ENCODE measurements around the gene DLEC1.
A peak's percentile ranks its signal among the peaks of the same experiment; 100 is the strongest.

Gene DLEC1

DNA sequence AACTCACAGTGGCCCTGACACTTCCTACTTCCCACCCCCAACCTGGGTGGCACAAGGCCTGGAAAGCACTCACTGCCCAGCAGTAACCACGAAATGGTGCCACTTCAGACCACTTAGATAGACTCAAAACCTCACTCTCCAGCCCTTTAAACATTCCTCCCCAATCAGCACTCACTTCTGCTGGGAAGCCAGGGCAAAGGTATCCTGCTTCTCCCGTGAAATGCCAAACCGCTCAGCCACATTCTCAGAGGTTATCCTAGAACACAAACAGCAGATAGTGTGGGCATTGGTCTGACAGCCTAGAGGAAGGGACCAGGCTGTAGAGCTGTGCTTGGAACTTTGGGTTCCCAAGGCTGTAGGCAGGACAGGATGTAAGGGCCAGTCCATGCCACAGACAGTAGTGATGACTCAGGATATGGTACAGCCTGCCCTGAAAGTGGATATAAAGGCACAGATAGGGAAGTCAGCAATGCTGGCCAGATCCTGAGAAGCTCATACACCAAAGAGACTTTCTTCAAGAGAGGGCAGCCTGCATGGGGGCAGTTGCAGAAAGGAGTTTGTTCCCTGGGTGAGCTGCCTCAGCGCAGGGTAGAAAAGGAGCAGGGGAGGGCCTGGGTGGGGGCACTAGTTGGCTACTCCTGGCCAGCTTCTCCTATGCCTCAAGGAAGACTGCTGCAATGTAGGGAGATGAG, 88.7 kb downstream of the DLEC1 start:
- Histone ChIP-seq H3K27me3 (ENCODE audit: control insufficient read depth in 3 of 3, insufficient read depth in 3 of 3, low read depth in 1 of 3, low read length in 3 of 3) (no peaks in the 10 kb centered on the region), H3K9ac (ENCODE audit: low read depth, low read length, poor library complexity) (no peak overlapping the region), H3K79me1 (ENCODE audit: low read depth, low read length) (no peaks in the 10 kb centered on the region), H3K14ac (ENCODE audit: low read length) (no peak overlapping the region), H2BK5ac (ENCODE audit: low read length) (no peak overlapping the region), H2BK120ac (ENCODE audit: low read depth, low read length) (no peak overlapping the region), H3K23ac (ENCODE audit: low read depth, low read length, poor library complexity) (no peak overlapping the region), H2AFZ (ENCODE audit: low read length) (no peak overlapping the region), H3K27ac (replicated peaks; ENCODE audit: low read length) (no peak overlapping the region), H3K4me2 (ENCODE audit: insufficient read depth, low read length, poor library complexity, severe bottlenecking) (no peak overlapping the region), H2AK5ac (ENCODE audit: low read depth, low read length) (no peak overlapping the region), H3K9me3 (replicated peaks in 1 of 2; ENCODE audit: control insufficient read depth in 2 of 2, insufficient read depth in 1 of 2, low read depth in 1 of 2, low read length in 2 of 2) (peaks cover 0 to 2% of the 10 kb centered on the region in 2 donors), H3K4me1 (ENCODE audit: control insufficient read depth in 2 of 2, insufficient read depth in 1 of 2, low read depth in 1 of 2, low read length in 2 of 2) (no peaks in the 10 kb centered on the region), H4K8ac (ENCODE audit: low read depth, low read length) (no peak overlapping the region), H4K91ac (ENCODE audit: low read depth, low read length, poor library complexity) (no peak overlapping the region), H3K4me3 (ENCODE audit: low read length in 2 of 2) (no peak overlapping the region), H3K36me3 (replicated peaks in 1 of 2; ENCODE audit: control insufficient read depth in 2 of 2, insufficient read depth in 2 of 2, low read length in 2 of 2) (peaks cover 52 to 97% of the 10 kb centered on the region in 2 donors), H3K4ac (ENCODE audit: low read length) (no peak overlapping the region), H2BK12ac (ENCODE audit: low read length) (no peak overlapping the region), H3K18ac (ENCODE audit: low read length) (no peak overlapping the region), H2BK15ac (ENCODE audit: low read length) (no peak overlapping the region)
- no CpG with 5 or more reads among the region's 4 CpGs for WGBS, 2 donors (ENCODE audit: extremely low coverage in 2 of 2, insufficient read length in 2 of 2, insufficient replicate concordance in 1 of 2)
- DNase-seq (ENCODE audit: low spot score) = no peak

DNA sequence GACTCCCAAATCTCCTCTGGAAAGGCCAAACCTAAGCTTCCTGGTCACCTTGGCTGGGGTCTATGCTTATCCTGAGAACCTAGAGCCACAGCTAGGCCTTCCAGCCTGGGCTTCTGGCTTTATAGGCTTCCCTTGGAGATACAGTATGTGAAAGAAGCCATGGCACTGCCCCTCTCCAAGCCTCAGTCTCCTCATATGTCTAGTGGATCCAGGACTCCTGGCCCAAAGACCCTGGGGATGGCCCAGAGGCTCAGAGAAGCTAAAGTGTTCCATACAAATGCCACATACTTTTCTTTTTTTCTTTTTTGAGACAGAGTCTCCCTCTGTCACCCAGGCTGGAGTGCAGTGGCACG, 89.3 kb downstream of the DLEC1 start:
- H4K8ac ChIP-seq (ENCODE audit: low read depth, low read length) = no peak overlapping the region
- no peak overlapping the region for H2AFZ ChIP-seq (ENCODE audit: low read length)
- H2BK12ac ChIP-seq (ENCODE audit: low read length) = no peak overlapping the region
- no peak overlapping the region for H3K14ac ChIP-seq (ENCODE audit: low read length)
- no peak overlapping the region for H3K4me2 ChIP-seq (ENCODE audit: insufficient read depth, low read length, poor library complexity, severe bottlenecking)
- H3K9me3 ChIP-seq (replicated peaks in 1 of 2; ENCODE audit: control insufficient read depth in 2 of 2, insufficient read depth in 1 of 2, low read depth in 1 of 2, low read length in 2 of 2) = peaks cover 0 to 2% of the 10 kb centered on the region in 2 donors
- no peak overlapping the region for H2BK15ac ChIP-seq (ENCODE audit: low read length)
- H4K91ac ChIP-seq (ENCODE audit: low read depth, low read length, poor library complexity) = no peak overlapping the region
- no peaks in the 10 kb centered on the region for H3K4me1 ChIP-seq (ENCODE audit: control insufficient read depth in 2 of 2, insufficient read depth in 1 of 2, low read depth in 1 of 2, low read length in 2 of 2)
- H3K79me1 ChIP-seq (ENCODE audit: low read depth, low read length) = no peaks in the 10 kb centered on the region
- H3K27me3 ChIP-seq (ENCODE audit: control insufficient read depth in 3 of 3, insufficient read depth in 3 of 3, low read depth in 1 of 3, low read length in 3 of 3) = no peaks in the 10 kb centered on the region
- WGBS, 2 donors (ENCODE audit: extremely low coverage in 2 of 2, insufficient read length in 2 of 2, insufficient replicate concordance in 1 of 2) = no CpG with 5 or more reads among the region's 1 CpG
- H3K36me3 ChIP-seq (replicated peaks in 1 of 2; ENCODE audit: control insufficient read depth in 2 of 2, insufficient read depth in 2 of 2, low read length in 2 of 2) = peaks cover 50 to 97% of the 10 kb centered on the region in 2 donors
- H2AK5ac ChIP-seq (ENCODE audit: low read depth, low read length) = no peak overlapping the region
- no peak for DNase-seq (ENCODE audit: low spot score)
- no peak overlapping the region for H3K23ac ChIP-seq (ENCODE audit: low read depth, low read length, poor library complexity)
- no peak overlapping the region for H3K4ac ChIP-seq (ENCODE audit: low read length)
- no peak overlapping the region for H2BK5ac ChIP-seq (ENCODE audit: low read length)
- H3K9ac ChIP-seq (ENCODE audit: low read depth, low read length, poor library complexity) = no peak overlapping the region
- H3K27ac ChIP-seq (replicated peaks; ENCODE audit: low read length) = no peak overlapping the region
- no peak overlapping the region for H2BK120ac ChIP-seq (ENCODE audit: low read depth, low read length)
- no peak overlapping the region for H3K18ac ChIP-seq (ENCODE audit: low read length)
- no peak overlapping the region for H3K4me3 ChIP-seq (ENCODE audit: low read length in 2 of 2)

DNA sequence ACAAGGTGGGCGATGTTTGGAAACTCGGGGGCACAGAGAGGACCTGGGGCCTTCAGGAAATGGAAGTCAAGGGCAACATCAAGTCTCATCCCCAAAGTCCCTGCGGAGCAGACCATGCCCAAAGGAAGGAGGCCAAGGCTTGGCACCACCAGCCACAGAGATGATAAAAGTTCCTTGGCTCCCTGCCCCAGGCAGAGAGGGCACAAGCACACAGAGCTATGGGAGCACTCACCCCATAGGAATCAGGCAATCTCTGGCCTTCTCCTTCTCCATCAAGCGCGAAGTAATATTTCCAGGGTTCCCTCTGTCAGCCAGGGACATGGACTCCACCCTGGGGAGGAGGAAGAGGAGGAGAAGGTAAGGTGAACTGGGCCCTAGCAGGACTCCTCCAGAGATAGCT, 90.0 kb downstream of the DLEC1 start:
- WGBS, 2 donors (ENCODE audit: extremely low coverage in 2 of 2, insufficient read length in 2 of 2, insufficient replicate concordance in 1 of 2) = no CpG with 5 or more reads among the region's 5 CpGs

GRCh38 chr3:38130631-38131065, 91.6 kb downstream of the DLEC1 start:
- Histone ChIP-seq H3K36me3 (replicated peaks in 1 of 2; ENCODE audit: control insufficient read depth in 2 of 2, insufficient read depth in 2 of 2, low read length in 2 of 2) (peaks cover 47 to 94% of the 10 kb centered on the region in 2 donors), H2BK5ac (ENCODE audit: low read length) (no peak overlapping the region)
- DNase-seq (ENCODE audit: low spot score) = no peak

More for the DNA sequence above, 90.0 kb downstream of the DLEC1 start:
- H2AK5ac ChIP-seq (ENCODE audit: low read depth, low read length) = no peak overlapping the region
- no peaks in the 10 kb centered on the region for H3K27me3 ChIP-seq (ENCODE audit: control insufficient read depth in 3 of 3, insufficient read depth in 3 of 3, low read depth in 1 of 3, low read length in 3 of 3)
- no peak overlapping the region for H4K8ac ChIP-seq (ENCODE audit: low read depth, low read length)
- H3K9ac ChIP-seq (ENCODE audit: low read depth, low read length, poor library complexity) = no peak overlapping the region
- peaks cover 53 to 97% of the 10 kb centered on the region in 2 donors for H3K36me3 ChIP-seq (replicated peaks in 1 of 2; ENCODE audit: control insufficient read depth in 2 of 2, insufficient read depth in 2 of 2, low read length in 2 of 2)
- H4K91ac ChIP-seq (ENCODE audit: low read depth, low read length, poor library complexity) = no peak overlapping the region
- no peak overlapping the region for H2BK12ac ChIP-seq (ENCODE audit: low read length)
- no peak overlapping the region for H3K14ac ChIP-seq (ENCODE audit: low read length)
- no peak overlapping the region for H2AFZ ChIP-seq (ENCODE audit: low read length)
- H3K18ac ChIP-seq (ENCODE audit: low read length) = no peak overlapping the region
- H3K4me2 ChIP-seq (ENCODE audit: insufficient read depth, low read length, poor library complexity, severe bottlenecking) = no peak overlapping the region
- H2BK120ac ChIP-seq (ENCODE audit: low read depth, low read length) = no peak overlapping the region
- no peaks in the 10 kb centered on the region for H3K4me1 ChIP-seq (ENCODE audit: control insufficient read depth in 2 of 2, insufficient read depth in 1 of 2, low read depth in 1 of 2, low read length in 2 of 2)
- no peak overlapping the region for H2BK15ac ChIP-seq (ENCODE audit: low read length)
- H2BK5ac ChIP-seq (ENCODE audit: low read length) = peak overlapping the region; percentile 10
- H3K79me1 ChIP-seq (ENCODE audit: low read depth, low read length) = no peaks in the 10 kb centered on the region
- H3K9me3 ChIP-seq (replicated peaks in 1 of 2; ENCODE audit: control insufficient read depth in 2 of 2, insufficient read depth in 1 of 2, low read depth in 1 of 2, low read length in 2 of 2) = peaks cover 0 to 2% of the 10 kb centered on the region in 2 donors
- H3K4me3 ChIP-seq (ENCODE audit: low read length in 2 of 2) = peak overlapping the region in 1 of 2 donors; percentile 10
- DNase-seq (ENCODE audit: low spot score) = no peak
- H3K23ac ChIP-seq (ENCODE audit: low read depth, low read length, poor library complexity) = no peak overlapping the region
- no peak overlapping the region for H3K27ac ChIP-seq (replicated peaks; ENCODE audit: low read length)
- H3K4ac ChIP-seq (ENCODE audit: low read length) = no peak overlapping the region

More at GRCh38 chr3:38130631-38131065, 91.6 kb downstream of the DLEC1 start:
- Histone ChIP-seq H3K4ac (ENCODE audit: low read length) (no peak overlapping the region), H2AFZ (ENCODE audit: low read length) (no peak overlapping the region), H4K8ac (ENCODE audit: low read depth, low read length) (no peak overlapping the region), H3K23ac (ENCODE audit: low read depth, low read length, poor library complexity) (no peak overlapping the region), H3K4me1 (ENCODE audit: control insufficient read depth in 2 of 2, insufficient read depth in 1 of 2, low read depth in 1 of 2, low read length in 2 of 2) (no peaks in the 10 kb centered on the region), H3K9me3 (replicated peaks in 1 of 2; ENCODE audit: control insufficient read depth in 2 of 2, insufficient read depth in 1 of 2, low read depth in 1 of 2, low read length in 2 of 2) (peaks cover 0 to 2% of the 10 kb centered on the region in 2 donors), H2BK120ac (ENCODE audit: low read depth, low read length) (no peak overlapping the region), H3K79me1 (ENCODE audit: low read depth, low read length) (no peaks in the 10 kb centered on the region), H3K4me2 (ENCODE audit: insufficient read depth, low read length, poor library complexity, severe bottlenecking) (no peak overlapping the region), H2BK12ac (ENCODE audit: low read length) (no peak overlapping the region), H2AK5ac (ENCODE audit: low read depth, low read length) (no peak overlapping the region), H3K9ac (ENCODE audit: low read depth, low read length, poor library complexity) (no peak overlapping the region), H3K27ac (replicated peaks; ENCODE audit: low read length) (no peak overlapping the region), H4K91ac (ENCODE audit: low read depth, low read length, poor library complexity) (no peak overlapping the region), H3K14ac (ENCODE audit: low read length) (no peak overlapping the region), H3K18ac (ENCODE audit: low read length) (no peak overlapping the region), H2BK15ac (ENCODE audit: low read length) (no peak overlapping the region), H3K27me3 (ENCODE audit: control insufficient read depth in 3 of 3, insufficient read depth in 3 of 3, low read depth in 1 of 3, low read length in 3 of 3) (no peaks in the 10 kb centered on the region), H3K4me3 (ENCODE audit: low read length in 2 of 2) (no peak overlapping the region)
- WGBS, 2 donors (ENCODE audit: extremely low coverage in 2 of 2, insufficient read length in 2 of 2, insufficient replicate concordance in 1 of 2) = no CpG with 5 or more reads among the region's 3 CpGs

Data from neuronal stem cell (in vitro differentiated cells).